ENCODE measurements around the gene CXCL1.

CXCL1 gene

GRCh38 chr4:73852771-73853170, 16.4 kb upstream of the CXCL1 start:
- DNase-seq, result no peak

- no peak for DNase-seq
Measured at GRCh38 chr4:73853246-73853704, 15.9 kb upstream of the CXCL1 start, which contains the start of gene PF4V1. Gene PF4V1, plus strand, starts transcription at chr4:73853296. Its CDS starts 67 bp downstream, at chr4:73853363.

DNA sequence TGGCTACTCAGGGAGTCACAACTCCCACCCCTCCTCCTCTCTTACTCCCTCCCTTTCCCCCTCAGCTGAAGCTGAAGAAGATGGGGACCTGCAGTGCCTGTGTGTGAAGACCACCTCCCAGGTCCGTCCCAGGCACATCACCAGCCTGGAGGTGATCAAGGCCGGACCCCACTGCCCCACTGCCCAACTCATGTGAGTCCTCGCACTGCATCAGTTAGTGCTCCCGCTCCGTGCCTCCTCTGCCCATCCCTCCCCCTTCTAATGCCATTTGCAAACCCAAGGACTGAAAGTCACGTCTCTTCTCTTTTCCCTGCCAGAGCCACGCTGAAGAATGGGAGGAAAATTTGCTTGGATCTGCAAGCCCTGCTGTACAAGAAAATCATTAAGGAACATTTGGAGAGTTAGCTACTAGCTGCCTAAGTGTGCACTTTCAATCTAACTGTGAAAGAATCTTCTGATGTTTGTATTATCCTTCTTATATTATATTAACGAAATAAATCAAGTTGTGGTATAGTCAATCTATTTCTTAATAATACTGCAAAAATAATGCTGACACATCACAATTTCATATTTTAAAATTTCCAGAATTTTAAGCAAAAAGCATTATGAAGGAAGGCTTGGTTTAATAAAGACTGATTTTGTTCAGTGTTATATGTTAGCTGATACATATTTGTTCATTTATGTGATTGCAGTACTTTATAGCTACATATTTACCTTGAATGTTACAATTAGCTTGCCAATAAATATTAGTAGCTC, 15.3 kb upstream of the CXCL1 start:
- no peak for DNase-seq

GRCh38 chr4:73855406-73855805, 13.8 kb upstream of the CXCL1 start:
- DNase-seq, result no peak

- no peak for DNase-seq
Measured at GRCh38 chr4:73856518-73856917, 12.7 kb upstream of the CXCL1 start.

DNA sequence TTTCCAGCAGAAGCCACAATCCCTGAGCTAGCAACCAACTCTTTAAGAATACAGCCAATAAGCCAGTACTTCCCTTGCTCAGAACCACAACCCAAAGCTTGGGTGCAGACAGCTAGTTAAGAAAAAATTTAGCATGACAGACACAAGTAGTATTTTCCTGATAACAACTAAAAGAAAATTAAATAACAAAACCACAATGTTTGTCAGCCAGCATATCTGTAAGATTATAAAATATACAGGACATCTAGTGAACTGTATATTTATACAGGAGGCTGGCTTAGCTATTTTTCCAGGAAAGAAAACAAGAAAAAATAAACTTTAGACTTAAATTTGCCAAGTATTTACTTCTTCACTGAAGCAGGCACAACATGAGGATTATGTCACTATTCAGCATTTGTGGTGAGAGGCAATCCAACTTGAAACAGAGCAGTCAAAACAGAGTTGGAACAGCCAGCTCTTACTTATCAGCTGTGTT, 9.5 kb upstream of the CXCL1 start:
- DNase-seq, result no peak

DNA sequence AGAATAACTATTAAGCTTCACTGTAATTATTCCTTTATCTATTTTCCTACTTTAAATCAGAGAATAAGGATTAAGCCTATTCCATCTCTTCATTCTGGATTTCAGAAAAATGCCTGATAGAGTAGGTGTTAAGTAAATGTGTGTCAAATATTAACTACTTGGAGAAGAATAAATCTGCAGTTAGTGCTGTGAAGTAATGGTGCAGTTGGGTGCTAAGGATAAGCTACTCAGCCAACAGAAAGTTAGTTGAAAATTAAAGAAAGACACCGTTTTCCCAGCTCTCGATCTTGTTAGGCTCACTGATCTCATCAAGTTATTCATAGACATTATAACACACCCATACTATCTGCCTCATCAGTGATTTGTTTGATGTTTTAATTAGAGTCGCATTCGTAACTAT, 9.0 kb upstream of the CXCL1 start:
- DNase-seq, result no peak

DNA sequence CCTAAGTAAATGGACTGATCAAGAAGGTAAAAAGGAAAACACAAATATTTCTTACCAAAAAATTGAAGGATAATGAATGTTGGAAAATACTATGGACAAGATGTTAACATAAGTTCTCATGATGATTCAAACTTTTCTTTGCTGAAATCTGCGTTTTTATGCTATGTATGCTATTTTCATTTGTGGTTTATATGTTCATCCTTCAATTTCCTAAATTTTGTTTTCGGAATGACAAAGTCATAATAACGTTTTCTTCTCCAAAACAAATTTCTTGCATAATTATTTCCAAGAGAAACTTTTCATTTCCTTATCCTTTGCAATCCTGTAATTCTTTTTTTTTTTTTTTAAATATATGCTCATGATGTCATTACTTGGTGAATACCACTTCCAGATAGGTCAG, 8.3 kb upstream of the CXCL1 start:
- DNase-seq, result no peak

- DNase-seq, result no peak
Measured at GRCh38 chr4:73862322-73862721, 6.9 kb upstream of the CXCL1 start.

GRCh38 chr4:73864365-73864764, 4.8 kb upstream of the CXCL1 start:
- no peak for DNase-seq

- DNase-seq, result no peak
Measured at GRCh38 chr4:73864961-73865360, 4.2 kb upstream of the CXCL1 start.

DNA sequence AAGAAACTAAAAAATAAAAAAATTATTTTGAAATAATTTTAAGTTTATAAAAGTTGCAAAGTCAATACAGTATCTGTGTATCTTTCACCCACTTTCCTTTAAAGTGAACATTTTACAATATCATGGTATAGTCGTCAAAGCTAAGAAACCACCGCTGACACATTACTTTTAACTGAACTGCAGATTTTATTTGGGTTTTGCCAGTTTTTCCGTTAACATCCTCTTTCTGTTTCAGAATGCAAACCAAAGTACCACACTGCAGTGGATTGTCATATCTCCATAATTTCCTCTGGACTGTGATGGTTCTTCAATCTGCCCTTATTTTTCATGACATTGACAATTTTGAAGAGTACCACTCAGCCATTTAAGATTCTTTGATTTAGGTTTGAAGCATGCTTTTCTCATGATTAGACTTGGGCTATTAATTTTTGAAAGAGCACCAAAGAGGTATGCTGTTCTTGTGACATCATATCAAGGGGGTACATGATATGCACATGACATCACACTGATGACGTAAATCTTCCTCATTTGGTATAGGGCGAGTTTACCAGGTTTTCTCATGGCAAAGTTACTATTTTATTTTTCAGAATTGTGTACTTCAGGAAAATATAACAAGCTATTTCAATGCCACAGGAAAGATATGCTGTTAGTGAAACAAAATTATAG, 3.6 kb upstream of the CXCL1 start:
- DNase-seq, result no peak

GRCh38 chr4:73866246-73866645, 2.9 kb upstream of the CXCL1 start:
- no peak for DNase-seq

DNA sequence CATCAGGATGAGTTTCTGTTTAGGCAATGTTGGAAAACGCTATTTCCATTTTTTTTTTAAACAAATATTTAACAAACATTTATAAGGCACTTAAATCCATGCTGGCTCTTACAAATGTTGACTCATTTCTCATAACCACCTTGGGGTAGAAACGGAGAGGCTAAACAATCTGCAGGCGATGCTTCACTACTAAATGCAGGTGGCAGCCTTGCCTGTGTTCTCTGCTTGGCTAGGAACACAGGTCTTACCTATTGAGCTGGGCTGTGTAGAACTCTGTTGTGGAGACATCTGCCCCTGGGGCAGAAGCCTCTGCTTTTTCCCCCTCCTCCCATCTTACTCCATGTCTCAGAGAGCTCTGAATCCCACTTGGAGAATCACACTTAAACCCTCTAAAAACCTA, 1.4 kb upstream of the CXCL1 start:
- no peak for DNase-seq

DNA sequence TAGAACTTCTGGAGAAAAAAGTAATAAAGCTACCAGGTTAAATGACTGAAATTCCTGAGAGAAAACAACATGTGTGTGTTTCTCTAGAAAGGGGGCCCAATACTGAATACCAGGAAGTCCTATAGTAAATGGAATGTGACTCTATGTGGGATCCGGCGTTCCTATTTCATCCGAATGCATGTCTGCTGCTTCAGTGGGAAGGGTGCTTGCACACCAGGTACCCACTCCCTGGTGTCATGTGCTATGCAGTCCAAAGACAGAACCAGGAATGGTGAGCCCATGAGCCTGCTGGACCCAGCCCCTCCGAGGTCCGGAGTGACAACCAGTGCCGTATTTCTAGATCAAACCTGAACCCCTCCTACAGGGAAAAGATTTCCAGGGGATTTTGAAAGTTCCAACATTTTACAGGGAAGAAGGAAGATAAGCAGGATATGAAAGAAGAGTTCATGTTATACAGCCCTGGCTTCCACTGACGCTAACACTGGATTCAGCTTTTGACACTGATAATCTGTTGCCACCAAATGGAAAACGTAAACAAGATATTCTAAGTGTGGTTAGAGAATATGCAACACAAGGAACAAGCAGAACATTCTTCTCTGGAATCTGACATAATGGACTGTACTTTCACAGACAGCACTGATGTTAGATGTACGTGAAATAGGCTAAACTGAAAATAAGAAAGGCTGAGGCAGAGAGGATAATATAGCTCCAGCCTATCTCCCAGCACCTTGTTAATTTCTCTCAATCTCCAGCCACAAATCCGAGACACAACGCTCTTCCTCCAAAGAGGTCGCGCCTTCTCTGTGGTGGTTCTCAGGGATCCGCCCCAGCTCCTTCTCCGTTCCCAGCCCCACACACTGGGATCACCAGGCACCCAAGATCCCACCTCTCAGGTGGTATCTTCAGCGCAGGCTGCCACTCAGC, 725 bp upstream of the CXCL1 start:
- DNase-seq, result no peak

- DNase-seq, result no peak
Measured at GRCh38 chr4:73870260-73870659, 1.1 kb downstream of the CXCL1 start.

GRCh38 chr4:73870768-73871167, 1.6 kb downstream of the CXCL1 start:
- DNase-seq, result no peak

GRCh38 chr4:73871511-73872310, 2.5 kb downstream of the CXCL1 start:
- no peak for DNase-seq

GRCh38 chr4:73872316-73873108, 3.3 kb downstream of the CXCL1 start:
- DNase-seq, result no peak

- DNase-seq, result no peak
Measured at GRCh38 chr4:73874386-73874785, 5.2 kb downstream of the CXCL1 start.

DNA sequence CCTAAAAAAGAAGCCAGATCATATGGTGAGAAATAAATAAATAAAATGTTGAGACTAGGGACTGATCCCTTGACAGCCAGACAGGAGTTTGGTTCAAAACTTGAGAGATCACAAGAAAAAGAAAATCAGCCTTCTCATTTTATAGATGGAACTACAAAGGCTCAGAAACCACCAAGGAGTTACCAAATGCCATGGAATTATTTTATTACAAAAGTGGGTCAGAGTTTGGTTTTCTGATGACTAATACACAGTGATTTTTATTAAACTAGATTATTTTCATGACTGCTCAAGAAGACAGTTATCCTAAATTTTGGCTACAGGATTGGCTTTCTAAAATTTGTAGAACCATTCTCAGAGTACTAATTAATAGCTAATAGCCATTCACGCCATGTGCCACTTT, 6.2 kb downstream of the CXCL1 start:
- no peak for DNase-seq

GRCh38 chr4:73883306-73883705, 14.1 kb downstream of the CXCL1 start:
- DNase-seq, result no peak

All from activated CD8-positive, alpha-beta memory T cell treated with anti-CD3 and anti-CD28 coated beads, Interleukin-2, amount 50 U/mL, for 48 hours (primary cell).